NCI-H1694 (cell line): Measurements from ENCODE around the gene APOE.
"Not testable (repeated sequence)": the region's sequence is repeated elsewhere in the genome, so short reads cannot be mapped to it uniquely, and the experiment has no call there.

Experiments used
- DNase-seq: peaks from one replicate; lab custom pipeline; 2025; lab: John Stamatoyannopoulos, UW

Gene APOE

DNA sequence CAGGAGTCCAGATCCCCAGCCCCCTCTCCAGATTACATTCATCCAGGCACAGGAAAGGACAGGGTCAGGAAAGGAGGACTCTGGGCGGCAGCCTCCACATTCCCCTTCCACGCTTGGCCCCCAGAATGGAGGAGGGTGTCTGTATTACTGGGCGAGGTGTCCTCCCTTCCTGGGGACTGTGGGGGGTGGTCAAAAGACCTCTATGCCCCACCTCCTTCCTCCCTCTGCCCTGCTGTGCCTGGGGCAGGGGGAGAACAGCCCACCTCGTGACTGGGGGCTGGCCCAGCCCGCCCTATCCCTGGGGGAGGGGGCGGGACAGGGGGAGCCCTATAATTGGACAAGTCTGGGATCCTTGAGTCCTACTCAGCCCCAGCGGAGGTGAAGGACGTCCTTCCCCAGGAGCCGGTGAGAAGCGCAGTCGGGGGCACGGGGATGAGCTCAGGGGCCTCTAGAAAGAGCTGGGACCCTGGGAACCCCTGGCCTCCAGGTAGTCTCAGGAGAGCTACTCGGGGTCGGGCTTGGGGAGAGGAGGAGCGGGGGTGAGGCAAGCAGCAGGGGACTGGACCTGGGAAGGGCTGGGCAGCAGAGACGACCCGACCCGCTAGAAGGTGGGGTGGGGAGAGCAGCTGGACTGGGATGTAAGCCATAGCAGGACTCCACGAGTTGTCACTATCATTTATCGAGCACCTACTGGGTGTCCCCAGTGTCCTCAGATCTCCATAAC, at the start of gene APOE:
APOE (plus strand) TSS at position 360 of the 724 bp plus-strand sequence. CDS start 829 bp downstream, outside the sequence.
- DNase-seq = peak; percentile 22

DNA sequence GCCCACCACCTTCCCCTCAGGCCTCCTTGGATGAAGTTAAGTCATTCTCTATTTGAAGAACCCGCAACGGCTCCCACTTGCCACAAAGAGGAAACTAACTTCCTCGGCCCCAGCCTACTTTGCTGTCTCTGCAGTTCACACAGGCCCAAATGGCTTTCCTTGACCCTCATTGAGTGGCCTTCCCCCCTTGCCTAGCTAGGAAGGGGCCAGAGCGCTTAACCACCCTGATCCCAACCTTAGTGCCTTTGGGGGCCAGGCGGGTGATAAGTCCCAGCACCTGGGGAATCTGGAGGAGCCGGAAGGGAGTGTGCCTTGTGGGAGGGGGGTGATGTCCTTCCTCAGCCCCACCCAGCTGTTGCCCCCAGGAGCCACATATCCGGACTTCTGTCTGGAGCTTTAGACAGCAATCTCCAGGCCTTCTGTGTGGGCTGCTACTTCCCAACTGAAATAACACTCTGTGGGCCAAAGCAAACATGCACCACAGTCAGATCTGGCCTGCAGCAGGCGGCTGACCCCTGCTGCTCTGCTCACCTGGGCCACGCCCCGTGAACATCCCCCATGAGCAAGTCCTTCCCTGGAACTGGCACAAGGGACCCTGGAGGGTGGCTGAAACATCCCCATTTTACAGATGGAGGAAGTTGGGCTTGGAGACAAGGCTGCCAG, 49.0 kb upstream of the APOE start:
- no peak for DNase-seq

DNA sequence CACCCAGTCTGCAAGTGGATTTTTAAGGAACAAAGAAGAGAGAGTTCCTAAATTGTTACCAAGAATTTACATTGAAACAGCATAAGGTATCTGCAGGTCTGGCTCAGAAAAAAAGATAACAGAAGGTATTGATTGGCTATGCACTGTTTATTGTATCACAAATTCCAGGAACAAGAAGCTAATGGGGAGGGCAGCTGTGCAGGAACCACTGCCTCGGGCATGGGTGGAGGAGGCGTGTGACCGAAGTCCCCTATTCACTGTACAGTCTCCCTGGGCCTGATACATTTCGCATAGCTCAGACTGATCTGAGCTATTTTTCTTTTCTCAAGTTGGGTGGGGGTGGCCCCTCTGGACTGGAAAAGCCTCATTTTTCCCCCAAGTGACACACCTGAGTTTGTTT, 47.8 kb upstream of the APOE start:
- DNase-seq = no peak

DNA sequence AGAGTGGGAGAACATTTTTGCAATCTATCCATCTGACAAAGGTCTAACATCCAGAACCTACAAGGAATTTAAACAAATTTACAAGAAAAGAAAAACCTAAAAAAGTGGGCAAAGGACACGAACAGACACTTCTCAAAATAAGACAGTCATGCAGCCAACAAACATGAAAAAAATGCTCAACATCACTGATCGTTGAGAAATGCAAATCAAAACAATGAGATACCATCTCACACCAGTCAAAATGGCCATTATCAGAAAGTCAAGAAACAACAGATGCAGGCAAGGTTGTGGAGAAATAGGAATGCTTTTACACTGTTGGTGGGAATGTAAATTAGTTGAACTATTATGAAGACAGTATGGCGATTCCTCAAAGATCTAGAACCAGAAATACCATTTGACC, 44.0 kb upstream of the APOE start:
- not testable (repeated sequence) for DNase-seq

DNA sequence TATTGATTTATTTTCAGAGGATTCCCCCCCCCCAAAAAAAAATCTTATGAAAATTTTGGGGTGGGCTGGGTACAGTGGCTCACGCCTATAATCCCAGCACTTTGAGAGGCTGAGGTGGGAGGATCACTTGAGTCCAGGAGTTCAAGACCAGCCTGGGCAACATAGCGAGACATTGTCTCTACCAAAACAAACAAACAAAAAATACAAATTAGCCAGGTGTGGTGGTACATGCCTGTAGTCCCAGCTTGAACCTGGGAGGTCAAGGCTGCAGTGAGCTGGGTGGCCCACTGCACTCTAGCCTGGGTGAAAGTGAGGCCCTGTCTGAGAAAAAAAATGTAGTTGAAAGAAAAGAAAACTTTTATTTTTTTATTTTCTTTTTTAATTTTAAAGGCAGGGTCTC, 41.6 kb upstream of the APOE start:
- no peak for DNase-seq

DNA sequence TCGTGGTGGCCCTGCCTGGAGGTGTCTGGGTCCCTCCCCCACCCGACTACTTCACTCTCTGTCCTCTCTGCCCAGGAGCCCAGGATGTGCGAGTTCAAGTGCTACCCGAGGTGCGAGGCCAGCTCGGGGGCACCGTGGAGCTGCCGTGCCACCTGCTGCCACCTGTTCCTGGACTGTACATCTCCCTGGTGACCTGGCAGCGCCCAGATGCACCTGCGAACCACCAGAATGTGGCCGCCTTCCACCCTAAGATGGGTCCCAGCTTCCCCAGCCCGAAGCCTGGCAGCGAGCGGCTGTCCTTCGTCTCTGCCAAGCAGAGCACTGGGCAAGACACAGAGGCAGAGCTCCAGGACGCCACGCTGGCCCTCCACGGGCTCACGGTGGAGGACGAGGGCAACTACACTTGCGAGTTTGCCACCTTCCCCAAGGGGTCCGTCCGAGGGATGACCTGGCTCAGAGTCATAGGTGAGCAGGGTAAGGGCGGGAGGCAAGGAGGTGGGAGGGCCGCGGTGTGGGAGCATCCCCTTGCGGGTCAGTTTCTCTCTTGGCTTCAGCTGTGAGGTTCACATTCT, 40.3 kb upstream of the APOE start:
- no peak for DNase-seq

DNA sequence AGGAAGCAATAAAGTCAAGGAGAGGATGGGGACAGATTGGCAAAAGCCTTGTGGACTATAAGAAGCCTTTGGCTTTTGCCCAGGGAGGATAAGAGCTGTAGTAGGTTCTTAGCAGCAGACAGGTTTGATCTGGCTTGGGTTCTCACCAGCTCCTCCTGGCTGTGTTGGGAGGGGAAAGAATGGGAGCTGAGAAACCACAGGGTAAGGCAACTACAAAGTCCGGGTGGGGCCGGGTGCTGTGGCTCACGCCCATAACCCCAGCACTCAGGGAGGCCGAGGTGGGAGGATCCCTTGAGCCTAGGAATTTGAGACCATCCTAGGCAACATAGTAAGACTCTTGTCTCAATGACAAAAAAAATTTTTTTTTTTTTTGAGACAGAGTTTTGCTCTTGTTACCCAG, 38.9 kb upstream of the APOE start:
- DNase-seq = no peak

DNA sequence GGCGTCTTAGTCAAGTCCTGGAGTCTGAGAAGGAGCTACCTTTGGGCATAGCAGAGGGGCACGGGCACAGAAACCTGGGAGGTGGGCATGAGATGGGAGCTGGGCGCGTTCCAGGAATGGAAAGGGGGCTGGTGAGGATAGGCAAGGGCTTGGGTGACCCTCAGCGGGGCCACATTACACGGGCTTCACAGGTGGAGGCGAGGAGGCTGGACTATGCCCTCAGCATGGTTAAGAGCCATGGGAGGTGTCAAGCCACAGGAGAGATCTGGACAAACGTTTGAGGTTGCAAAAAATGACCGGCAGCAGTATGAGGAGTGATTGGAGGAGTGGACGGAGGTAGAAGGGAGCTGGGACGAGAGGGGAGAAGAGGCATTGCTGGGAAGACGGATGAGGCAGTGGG, 38.0 kb upstream of the APOE start:
- no peak for DNase-seq

DNA sequence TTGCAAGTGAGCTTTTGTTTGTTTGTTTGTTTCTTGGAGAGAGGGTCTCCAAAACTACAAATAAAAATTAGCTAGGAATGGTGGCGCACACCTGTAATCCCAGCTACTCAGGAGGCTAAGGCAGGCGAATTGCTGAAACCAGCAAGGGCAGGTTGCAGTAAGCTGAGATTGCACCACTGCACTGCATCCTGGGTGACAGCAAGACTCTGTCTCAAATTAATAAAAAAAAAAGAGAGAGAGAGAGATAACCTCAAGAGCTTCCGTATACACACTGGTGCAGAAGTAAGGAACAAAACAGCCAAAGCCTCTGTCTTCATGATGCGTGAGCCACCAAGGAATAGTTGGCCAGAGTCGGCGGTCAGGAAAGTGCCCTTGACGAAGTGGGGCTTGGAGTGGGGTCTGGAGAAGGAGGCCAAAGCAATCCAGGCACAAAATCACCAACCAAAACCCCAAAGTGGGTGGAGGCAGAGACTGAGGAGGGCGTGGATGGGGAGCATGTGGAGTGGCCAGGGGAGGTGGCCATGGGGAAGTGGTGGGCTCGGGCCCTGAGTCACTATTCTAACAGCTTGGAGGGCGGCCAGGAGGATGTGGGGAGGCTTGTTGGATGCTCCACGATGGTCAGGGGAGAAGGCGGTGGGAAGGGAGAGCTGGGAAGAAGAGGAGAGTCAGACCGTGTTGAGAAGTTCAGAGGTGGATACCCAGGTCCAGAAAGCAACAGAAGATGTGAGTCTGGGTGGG, 35.7 kb upstream of the APOE start:
- DNase-seq = no peak

DNA sequence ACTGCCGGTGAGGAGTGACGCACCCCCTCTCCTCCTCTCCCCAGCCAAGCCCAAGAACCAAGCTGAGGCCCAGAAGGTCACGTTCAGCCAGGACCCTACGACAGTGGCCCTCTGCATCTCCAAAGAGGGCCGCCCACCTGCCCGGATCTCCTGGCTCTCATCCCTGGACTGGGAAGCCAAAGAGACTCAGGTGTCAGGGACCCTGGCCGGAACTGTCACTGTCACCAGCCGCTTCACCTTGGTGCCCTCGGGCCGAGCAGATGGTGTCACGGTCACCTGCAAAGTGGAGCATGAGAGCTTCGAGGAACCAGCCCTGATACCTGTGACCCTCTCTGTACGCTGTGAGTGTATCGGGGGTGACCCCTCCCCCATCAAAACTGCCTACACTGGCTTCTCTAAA, 33.8 kb upstream of the APOE start:
- no peak for DNase-seq

DNA sequence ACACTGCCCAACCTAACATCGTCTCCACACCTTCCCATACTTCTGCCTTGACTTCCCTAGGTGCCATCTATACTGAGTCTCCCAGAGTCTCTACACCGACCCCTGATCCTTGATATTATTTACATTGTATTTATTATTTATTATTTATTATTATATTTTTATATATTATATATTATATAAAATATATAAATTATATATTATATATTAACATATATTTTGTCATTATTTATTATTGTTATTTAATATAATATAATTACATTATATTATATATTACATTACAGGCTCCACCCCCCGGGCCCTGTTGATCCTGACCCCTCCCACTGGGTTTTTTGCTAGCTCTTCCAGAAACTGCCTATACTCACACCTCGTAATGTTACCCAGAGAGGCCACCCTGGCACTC, 32.9 kb upstream of the APOE start:
- DNase-seq = no peak

DNA sequence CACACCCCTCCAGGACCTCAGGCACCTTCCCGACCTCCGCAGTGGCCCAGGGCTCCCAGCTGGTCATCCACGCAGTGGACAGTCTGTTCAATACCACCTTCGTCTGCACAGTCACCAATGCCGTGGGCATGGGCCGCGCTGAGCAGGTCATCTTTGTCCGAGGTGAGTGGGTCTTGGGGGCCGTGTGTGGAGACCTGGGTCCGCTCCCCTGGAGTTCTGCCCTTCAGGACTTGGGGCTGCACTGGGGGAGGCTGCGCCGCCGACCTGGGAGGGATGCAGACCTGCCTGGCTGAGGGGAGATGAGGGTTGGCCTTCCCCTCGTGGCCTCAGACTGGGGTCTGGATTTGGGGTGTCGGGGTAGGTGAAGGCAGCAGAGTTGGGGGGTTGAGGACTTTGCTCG, 31.3 kb upstream of the APOE start:
- DNase-seq = no peak

DNA sequence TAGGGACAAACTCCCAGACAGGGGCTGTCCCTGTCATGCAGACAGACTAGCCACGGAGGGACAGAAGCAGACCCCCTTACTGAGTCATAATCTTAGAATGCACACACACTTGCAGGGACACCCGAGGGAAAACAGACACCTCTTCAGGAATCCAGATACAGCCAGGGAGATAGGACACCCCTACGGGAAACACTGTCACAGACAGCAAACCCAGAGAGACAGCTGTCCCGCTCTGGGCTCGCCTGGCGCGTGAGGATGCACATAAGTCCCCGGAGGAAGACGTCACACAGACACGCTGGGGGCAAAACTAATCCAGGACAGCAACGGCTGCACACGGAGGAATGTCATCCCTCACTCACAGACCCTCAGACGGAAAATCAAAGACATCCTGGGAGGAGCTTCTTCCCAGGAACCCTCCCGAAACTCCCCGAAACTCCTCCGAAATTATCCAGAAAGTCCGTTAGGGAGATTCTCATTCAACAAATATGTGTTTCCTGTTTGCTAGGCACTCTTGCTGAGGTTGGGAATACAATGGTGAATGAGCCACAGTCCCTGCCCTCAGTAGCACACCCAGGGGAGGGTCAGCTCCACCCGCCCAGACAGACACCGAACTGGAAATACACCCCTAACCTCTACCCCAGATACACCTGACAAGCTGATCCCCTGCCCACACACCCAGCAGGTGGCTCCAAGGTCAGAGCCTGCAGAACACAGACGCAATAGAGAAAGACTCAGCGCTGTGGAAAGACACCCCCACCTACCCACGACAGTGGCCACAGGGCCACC, 29.7 kb upstream of the APOE start:
- DNase-seq = no peak

DNA sequence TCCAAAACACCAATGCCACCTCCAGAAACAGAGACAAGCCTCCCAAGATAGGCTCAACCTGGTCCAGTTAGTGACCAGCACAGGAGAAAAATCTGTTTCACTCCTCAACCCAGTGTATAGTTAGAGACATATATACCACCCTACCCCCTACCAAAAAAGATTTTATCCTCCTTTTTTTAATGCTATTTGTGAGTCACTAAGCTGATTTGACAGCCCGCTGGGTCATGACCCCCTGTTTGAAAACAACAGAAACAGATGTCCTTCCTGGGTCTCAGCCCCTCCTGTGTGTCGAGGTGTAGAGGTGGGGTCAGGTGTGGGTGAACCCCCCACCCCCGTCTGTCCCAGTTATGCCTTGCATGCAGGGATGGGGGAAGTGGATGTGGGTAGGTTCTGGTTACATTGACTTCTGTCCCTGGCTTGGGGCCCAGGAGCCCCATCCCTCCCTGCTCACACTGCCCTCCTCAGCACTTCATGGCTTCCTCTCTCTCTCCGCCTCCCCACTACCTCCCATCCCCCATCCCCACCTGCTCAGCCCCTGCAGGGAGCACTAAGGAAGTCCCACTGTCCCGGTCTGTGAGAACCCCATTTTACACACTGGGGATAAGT, 28.6 kb upstream of the APOE start:
- DNase-seq = no peak

DNA sequence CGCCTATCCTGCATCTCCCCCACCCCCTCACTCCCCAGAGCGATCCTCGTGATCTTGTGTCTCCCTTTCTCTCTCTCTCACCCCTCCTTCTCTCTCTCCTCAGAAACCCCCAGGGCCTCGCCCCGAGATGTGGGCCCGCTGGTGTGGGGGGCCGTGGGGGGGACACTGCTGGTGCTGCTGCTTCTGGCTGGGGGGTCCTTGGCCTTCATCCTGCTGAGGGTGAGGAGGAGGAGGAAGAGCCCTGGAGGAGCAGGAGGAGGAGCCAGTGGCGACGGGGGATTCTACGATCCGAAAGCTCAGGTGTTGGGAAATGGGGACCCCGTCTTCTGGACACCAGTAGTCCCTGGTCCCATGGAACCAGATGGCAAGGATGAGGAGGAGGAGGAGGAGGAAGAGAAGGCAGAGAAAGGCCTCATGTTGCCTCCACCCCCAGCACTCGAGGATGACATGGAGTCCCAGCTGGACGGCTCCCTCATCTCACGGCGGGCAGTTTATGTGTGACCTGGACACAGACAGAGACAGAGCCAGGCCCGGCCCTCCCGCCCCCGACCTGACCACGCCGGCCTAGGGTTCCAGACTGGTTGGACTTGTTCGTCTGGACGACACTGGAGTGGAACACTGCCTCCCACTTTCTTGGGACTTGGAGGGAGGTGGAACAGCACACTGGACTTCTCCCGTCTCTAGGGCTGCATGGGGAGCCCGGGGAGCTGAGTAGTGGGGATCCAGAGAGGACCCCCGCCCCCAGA, 27.3 kb upstream of the APOE start:
- no peak for DNase-seq

DNA sequence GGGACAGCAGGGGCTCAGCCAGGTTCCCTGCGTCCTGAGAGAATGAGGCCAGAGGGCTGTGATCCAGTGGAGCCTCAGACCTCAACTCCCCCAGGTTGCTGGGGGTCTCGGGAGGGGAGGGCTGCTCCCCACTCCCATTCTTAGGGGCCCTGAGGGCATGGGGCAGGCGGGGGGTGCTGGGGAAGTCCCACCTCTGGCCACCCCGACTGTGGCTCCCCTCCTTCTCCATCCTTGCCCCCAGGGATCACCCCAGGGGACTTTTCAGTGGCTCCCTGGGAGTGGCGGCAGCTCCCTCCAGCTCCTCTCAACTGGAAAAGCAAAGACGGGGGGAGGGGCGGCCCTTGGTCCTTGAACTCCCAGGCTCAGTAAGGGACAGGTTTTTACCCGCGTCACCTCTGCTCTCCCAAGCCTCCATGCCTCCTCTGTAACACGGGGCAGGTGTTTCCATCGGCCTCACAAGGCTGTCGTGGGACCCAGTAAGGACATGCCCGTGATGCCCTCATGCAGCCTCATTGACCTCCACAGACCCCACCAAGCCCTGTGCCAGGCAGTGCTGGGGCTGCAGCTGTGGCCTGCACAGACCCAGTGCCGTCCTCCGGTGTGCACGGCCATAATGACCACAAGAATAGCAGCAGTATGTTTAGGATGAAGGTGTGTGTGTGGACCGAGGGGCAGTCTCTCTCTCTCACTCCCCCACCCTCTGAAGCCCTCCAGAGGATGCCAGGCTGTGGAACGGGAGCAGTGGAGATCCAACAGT, 26.1 kb upstream of the APOE start:
- no peak for DNase-seq

DNA sequence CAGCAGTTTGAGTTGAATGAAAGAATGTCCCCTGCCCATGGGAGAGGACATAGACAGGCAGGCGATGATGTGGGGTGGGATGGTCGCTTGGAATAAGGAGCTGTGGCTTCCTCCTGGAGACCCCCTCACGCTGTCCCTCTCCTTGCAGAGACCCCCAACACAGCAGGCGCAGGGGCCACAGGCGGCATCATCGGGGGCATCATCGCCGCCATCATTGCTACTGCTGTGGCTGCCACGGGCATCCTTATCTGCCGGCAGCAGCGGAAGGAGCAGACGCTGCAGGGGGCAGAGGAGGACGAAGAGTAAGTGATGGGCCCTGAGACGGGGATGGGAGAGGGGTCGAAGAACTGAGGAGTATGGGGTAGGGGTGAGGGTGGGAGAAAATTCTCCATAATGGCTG, 23.5 kb upstream of the APOE start:
- no peak for DNase-seq

DNA sequence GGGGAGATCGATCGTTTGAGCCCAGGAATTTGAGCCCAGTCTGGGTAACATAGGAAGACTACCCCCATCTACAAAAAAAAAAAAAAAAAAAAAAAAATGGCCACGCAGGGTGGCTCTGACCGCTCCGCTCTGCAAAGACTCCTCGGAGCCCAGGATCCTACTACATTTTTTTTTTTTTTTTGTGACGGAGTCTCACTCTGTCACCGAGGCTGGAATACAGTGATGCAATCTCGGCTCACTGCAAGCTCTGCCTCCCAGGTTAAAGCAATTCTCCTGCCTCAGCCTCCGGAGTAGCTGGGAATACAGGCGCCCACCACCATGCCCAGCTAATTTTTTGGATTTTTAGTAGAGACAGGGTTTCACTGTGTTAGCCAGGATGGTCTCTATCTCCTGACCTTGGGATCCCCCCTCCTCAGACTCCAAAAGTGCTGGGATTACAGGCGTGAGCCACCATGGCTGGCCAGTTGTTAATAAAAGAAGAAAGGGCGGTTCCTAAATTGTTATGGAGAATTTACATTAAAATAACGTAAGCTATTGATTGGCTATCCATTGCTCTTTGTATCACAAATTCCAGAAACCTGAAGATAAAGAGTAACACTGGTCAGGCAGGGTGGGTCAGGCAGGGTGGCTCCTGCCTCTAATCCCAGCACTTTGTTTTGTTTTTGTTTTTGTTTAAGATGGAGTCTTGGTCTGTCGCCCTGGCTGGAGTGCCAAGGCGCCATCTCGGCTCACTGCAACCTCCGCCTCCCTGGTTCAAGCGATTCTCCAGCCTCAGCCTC, 22.8 kb upstream of the APOE start:
- not testable (repeated sequence) for DNase-seq

DNA sequence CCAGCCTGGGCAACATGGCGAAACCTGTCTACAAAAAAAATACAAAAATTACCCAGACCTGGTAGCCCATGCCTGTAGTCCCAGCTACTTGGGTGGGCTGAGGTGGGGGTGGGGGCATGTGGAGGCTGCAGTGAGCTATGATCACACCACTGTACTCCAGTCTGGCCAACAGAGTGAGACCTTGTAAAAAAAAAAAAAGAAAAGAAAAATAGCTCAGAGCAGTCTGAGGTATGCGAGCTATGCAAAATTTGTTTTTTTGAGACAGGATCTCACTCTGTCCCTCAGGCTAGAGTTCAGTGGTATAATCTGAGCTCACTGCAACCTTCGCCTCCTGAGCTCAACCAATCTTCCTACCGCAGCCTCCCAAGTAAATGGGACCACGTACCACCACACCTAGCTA, 21.7 kb upstream of the APOE start:
- DNase-seq = no peak
